Neural cell (in vitro differentiated cells): ENCODE data around the gene DGKG.

Source experiments
- EP300 ChIP-seq: fragments of 450-650 bp; conservative IDR thresholded peaks from 2 replicates; pipeline ENCODE4 v1.6.1; 2014; ENCODE audit warnings: antibody characterized with exemption, mild to moderate bottlenecking, moderate library complexity; ENCODE audit not compliant: poor library complexity, severe bottlenecking
- TF ChIP-seq, protein P1 (sequence below): IDR thresholded peaks from 2 replicates; pipeline ENCODE4 v1.6.1; 2012; ENCODE audit warnings: borderline replicate concordance
- TF ChIP-seq, protein P2 (sequence below): fragments of 450-650 bp; IDR thresholded peaks from 2 replicates; pipeline ENCODE4 v1.5.1; 2014; ENCODE audit warnings: antibody characterized with exemption, mild to moderate bottlenecking, moderate library complexity; ENCODE audit not compliant: poor library complexity, severe bottlenecking

DNA sequence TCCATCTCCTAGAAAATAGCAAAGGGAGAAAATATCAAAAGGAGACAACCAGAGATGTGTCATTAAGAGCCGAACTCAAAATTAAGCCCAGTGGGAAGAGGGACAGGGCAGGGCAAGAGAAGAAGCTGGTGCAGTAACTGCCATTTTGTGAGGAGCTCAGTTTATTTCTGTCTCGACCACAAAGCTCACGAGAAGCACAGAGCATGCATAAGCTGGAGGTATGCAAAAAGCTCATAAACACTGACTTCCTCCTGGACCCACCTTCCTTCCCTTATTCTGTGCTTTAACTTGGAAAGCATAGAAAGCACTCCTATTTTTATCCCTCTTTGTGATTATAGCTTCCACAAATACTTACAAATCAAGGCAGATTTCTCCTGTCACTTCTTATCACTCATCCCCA, 81.3 kb downstream of the DGKG start:
- TF ChIP-seq, protein P1, sequence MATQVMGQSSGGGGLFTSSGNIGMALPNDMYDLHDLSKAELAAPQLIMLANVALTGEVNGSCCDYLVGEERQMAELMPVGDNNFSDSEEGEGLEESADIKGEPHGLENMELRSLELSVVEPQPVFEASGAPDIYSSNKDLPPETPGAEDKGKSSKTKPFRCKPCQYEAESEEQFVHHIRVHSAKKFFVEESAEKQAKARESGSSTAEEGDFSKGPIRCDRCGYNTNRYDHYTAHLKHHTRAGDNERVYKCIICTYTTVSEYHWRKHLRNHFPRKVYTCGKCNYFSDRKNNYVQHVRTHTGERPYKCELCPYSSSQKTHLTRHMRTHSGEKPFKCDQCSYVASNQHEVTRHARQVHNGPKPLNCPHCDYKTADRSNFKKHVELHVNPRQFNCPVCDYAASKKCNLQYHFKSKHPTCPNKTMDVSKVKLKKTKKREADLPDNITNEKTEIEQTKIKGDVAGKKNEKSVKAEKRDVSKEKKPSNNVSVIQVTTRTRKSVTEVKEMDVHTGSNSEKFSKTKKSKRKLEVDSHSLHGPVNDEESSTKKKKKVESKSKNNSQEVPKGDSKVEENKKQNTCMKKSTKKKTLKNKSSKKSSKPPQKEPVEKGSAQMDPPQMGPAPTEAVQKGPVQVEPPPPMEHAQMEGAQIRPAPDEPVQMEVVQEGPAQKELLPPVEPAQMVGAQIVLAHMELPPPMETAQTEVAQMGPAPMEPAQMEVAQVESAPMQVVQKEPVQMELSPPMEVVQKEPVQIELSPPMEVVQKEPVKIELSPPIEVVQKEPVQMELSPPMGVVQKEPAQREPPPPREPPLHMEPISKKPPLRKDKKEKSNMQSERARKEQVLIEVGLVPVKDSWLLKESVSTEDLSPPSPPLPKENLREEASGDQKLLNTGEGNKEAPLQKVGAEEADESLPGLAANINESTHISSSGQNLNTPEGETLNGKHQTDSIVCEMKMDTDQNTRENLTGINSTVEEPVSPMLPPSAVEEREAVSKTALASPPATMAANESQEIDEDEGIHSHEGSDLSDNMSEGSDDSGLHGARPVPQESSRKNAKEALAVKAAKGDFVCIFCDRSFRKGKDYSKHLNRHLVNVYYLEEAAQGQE = no peak
- TF ChIP-seq, protein P2, sequence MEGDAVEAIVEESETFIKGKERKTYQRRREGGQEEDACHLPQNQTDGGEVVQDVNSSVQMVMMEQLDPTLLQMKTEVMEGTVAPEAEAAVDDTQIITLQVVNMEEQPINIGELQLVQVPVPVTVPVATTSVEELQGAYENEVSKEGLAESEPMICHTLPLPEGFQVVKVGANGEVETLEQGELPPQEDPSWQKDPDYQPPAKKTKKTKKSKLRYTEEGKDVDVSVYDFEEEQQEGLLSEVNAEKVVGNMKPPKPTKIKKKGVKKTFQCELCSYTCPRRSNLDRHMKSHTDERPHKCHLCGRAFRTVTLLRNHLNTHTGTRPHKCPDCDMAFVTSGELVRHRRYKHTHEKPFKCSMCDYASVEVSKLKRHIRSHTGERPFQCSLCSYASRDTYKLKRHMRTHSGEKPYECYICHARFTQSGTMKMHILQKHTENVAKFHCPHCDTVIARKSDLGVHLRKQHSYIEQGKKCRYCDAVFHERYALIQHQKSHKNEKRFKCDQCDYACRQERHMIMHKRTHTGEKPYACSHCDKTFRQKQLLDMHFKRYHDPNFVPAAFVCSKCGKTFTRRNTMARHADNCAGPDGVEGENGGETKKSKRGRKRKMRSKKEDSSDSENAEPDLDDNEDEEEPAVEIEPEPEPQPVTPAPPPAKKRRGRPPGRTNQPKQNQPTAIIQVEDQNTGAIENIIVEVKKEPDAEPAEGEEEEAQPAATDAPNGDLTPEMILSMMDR = no peak
- peak; percentile 18 for TF ChIP-seq EP300
